CD1c-positive myeloid dendritic cell (primary cell): ENCODE results near the gene NT5M.

ENCODE experiments used
- DNase-seq: peaks from one replicate; pipeline ENCODE4 v3.0.0-alpha.2; 2016; ENCODE audit errors: extremely low spot score

The NT5M gene

DNA sequence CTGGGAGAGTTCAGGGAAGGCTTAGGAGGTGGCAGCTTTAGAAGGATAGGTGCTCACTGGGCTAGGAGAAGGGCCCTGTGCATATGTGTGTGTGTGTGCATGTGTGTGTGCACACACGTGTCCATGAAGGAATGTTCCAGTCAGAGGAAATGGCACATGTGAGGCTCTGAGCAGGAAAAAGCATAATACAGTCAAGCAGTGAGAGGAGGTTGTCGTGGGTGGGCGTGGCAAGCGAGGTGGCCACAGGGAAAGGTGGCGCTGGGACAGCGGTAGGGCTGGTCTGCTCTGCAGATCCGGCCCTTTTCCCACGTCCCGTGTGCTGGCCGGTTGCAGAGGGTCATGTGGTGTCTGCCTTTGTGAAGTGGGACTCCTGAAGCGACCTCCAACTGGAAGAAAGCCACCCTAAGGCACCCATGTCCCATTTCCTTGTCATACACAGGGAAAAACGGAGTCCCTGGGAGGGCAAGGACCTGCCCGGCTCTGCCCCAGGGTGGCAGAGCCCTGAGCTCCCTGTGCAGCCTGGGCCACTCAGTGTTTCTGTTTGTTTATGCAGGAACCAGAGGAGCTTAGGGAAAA is 40.1 kb downstream of the NT5M start:
- no peak for DNase-seq

GRCh38 chr17:17343896-17344506 is 40.8 kb downstream of the NT5M start:
- DNase-seq: no peak

- DNase-seq: no peak
Measured at GRCh38 chr17:17344507-17345293, 41.5 kb downstream of the NT5M start.

DNA sequence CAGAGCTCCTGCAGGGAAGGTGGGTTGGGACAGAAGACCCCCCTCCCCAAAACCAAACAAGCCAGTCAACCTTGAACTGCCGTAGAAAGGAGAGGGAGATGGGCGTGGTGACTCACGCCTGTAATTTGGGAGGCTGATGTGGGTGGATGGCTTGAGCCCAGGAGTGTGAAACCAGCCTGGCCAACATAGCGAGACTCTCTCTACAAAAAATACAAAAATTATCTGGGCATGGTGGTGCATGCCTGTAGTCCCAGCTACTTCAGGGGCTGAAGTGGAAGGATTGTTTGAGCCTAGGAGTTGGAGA is 42.1 kb downstream of the NT5M start:
- no peak for DNase-seq

GRCh38 chr17:17345686-17346427 is 42.7 kb downstream of the NT5M start:
- DNase-seq: no peak

GRCh38 chr17:17346428-17347233 is 43.5 kb downstream of the NT5M start:
- no peak for DNase-seq

DNA sequence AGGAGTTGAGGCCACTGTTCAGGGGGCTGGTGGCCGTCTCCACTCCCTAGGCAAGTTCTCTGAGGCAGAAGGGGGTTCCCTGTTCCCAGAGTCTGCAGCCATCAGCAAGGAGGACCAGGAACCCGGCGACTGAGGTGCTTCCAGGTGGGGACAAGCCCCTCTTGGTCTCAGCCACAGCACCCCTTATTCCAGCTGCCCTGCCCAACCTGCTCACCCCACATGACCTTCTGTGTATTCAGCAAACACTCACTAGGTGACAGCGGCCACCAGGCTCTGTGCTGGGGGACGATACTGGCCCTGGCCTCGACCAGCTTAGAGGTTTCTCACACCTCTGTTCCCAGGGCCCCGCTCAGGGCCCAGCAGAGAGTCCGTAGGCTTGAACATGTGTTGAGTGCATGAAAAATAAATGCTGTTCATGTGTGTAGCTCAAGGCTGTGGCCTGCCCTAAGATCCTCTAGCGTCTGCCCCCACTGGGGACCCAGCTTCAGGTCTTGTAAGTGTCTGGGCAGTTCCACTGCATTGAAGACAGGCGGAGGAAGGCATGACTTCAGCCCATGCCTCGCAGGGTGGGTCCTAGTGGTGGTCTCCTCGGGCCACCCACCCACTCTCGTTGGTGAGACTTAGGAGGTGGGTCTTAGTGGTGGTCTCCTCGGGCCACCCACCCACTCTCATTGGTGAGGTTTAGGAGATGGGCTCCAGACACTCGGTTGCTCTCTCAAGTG is 44.2 kb downstream of the NT5M start:
- no peak for DNase-seq

DNA sequence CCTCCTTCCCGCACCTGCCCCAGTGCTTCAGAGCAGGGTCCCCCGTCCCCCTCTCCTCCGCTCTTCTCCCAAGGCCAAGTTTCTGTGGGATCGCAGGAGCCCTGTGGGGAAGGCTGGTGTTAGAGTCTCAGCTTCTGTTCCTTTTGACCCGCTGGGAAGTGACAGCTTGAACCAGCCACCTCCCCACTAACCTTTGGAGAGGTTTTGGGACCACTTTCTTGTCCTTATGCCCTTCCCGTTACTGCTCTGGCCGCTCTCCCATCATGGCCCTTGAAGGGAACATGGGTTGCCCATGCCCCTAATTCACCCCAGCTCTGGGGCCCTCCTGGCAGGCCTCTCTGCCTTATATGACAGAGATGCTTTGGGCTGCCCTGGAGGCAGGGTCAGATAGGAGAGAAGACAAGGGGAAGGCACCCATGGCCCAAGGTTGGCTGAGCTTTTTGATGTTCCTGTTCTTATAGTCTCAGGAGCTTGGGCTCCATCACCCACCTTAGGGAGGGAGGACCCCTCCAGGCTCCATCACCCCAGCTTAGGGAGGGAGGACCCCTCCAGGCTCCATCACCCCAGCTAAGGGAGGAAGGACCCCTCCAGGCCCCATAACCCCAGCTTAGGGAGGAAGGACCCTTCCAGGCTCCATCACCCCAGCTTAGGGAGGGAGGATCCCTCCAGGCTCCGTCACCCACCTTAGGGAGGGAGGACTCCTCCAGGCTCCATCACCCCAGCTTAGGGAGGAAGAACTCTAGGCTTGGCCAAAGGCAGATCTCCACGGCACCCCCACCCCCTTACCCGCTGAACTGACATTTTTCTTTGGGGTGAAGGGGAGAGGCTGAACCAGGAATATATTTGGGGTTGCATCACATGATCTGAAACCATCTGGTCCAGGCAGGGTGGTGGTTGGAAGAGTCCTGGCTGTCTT is 45.0 kb downstream of the NT5M start:
- no peak for DNase-seq

- no peak for DNase-seq
Measured at GRCh38 chr17:17348872-17349723, 45.9 kb downstream of the NT5M start.

DNA sequence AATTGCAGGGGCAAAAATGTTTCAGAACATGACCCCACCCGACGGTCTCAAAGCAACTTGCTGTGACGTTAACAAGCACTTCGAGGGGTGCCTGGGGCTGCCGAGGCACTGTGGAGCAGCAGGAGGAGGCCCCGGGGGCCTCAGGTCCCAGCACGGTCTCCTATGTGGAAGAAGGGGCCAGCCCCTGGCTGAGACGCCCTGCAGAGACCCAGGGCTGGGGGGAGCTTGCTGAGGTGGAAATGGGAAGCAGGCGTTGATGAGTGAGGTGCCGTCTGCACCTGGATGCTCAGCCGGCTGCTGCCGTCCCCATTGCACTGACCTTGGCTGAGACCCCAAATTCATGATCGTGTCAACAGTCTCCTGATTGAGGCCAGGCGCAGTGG is 46.5 kb downstream of the NT5M start:
- DNase-seq: no peak

DNA sequence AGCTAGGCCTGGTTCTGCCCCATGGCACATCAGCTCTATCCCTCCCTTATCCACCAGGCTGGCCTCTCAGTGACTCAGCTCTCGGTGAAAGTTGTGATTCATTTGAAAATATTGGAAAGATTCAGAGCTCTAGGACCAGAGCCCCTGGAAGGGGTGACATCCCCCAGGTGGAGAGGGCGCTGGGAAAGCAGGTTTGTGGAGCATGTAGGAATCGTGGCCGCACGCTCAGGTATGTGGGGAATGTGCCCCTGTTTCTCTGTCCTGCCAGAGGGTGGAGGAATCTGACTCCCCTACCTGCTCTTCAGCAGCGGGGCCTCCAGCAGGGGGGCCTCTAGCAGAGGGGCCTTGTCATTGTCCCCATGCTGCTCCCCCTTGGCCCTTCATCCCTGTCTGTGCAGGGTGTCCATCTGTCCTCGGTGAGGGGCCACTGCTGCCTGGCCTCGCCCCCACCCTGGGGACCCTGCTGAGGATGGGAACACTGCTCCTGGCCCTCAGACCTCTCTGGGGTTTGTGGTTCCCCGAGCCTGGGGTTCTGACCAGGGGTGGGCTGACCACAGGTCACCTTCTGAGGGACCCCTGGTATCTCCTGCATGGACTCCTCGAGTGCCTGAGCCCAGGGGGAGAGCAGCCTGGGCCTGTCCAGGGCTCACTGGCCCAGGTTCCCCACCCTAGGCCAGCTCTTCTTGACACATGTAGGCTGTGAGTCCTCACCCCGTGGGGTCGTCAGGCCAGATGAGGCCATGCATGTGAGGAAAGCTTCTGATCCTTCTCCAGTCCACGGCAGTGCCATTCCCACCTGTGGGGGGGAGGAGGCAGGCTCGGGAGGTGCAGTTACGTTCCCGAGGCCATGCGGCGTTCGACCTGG is 47.5 kb downstream of the NT5M start:
- no peak for DNase-seq

GRCh38 chr17:17351356-17351891 is 48.3 kb downstream of the NT5M start:
- no peak for DNase-seq

- DNase-seq: no peak
Measured at GRCh38 chr17:17351901-17352781, 49.0 kb downstream of the NT5M start.

- no peak for DNase-seq
Measured at GRCh38 chr17:17352836-17353624, 49.9 kb downstream of the NT5M start.

GRCh38 chr17:17353625-17354484 is 50.7 kb downstream of the NT5M start:
- DNase-seq: no peak
